Measurements from ENCODE around the gene ENDOD1.

- TF ChIP-seq CTCF (IDR thresholded peaks at IDR 0.05; ENCODE audit: insufficient read depth, low read depth, low read length) (no peak), EZH2 (IDR thresholded peaks at IDR 0.05; ENCODE audit: insufficient read depth, low read length) (no peak)
Measured at GRCh38 chr11:95101935-95102334, 12.3 kb downstream of the ENDOD1 start.

Measured in astrocyte (in vitro differentiated cells and primary cell).